GM23248 (cell line): ENCODE results near the gene CNST.

ENCODE experiments used
- EZH2 ChIP-seq: fragments of 200-600 bp; sonication (generic); IDR thresholded peaks from 2 replicates; pipeline ENCODE4 v1.6.1; 2018; ENCODE audit warnings: antibody characterized with exemption, mild to moderate bottlenecking; ENCODE audit not compliant: insufficient read depth, poor library complexity, severe bottlenecking
- EZH2phosphoT487 ChIP-seq: fragments of 200-600 bp; sonication (generic); IDR thresholded peaks from 2 replicates; pipeline ENCODE4 v1.6.1; 2018; ENCODE audit warnings: antibody characterized with exemption, moderate library complexity, mild to moderate bottlenecking, low read depth; ENCODE audit not compliant: insufficient read depth

- TF ChIP-seq EZH2 (no peak), EZH2phosphoT487 (no peak)
These were observed 66.3 kb downstream of the CNST start for GRCh38 chr1:246632281-246633168.
